Measurements from ENCODE around the gene NUDT4.

The NUDT4 gene

GRCh38 chr12:93415723-93416464, 38.2 kb downstream of the NUDT4 start:
- TF ChIP-seq CTCF (IDR thresholded peaks at IDR 0.05; ENCODE audit: extremely low read depth, insufficient read depth, missing control alignments) = no peak
- no peak for DNase-seq (ENCODE audit: low spot score)
- in situ Hi-C loops (cut with MboI; ENCODE audit: low pct_unique_long_range_greater_than_20kb, low sequenced_read_pairs, unreplicated experiment) = loop anchor here (10.0 kb wide), 1 partner anchor 631 kb away; no protein-coding TSS in a partner anchor

- DNase-seq (ENCODE audit: low spot score) = no peak
- in situ Hi-C loops (cut with MboI; ENCODE audit: low pct_unique_long_range_greater_than_20kb, low sequenced_read_pairs, unreplicated experiment) = loop anchor here (10.0 kb wide), 1 partner anchor 633 kb away; no protein-coding TSS in a partner anchor
- TF ChIP-seq CTCF (IDR thresholded peaks at IDR 0.05; ENCODE audit: extremely low read depth, insufficient read depth, missing control alignments) = no peak
These were observed 40.3 kb downstream of the NUDT4 start for GRCh38 chr12:93417967-93418480.

DNA sequence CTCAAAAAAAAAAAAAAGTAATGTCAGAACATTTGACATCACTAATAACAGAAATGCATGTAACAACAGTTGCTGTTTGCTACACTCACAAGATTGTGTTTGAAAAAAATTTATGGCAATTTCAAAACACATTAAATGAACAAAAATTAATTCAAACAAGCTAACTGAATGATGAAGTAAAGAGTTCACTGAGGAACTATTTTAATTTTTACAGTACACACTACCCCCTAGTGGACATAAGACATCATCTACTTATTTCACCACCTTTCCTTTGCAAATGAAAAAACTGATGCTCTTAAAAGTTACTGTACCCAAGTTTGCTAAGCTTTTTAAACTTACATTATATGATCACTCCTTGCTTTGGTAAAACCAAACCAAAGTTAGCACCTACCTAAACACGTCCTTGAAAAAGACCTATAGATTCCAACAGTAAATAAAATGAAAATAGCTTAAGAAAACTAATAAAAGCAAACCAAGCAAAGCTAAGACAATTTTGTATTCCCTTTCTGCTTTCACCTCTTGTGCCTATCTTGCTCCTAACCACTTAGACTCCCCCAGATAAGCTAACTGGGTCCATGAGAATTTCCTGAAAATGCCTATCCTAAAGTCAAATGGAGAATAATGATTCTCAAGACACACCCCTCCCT, 41.8 kb downstream of the NUDT4 start:
- peak; percentile 20 for DNase-seq (ENCODE audit: low spot score)
- peak; percentile 45 for TF ChIP-seq CTCF (IDR thresholded peaks at IDR 0.05; ENCODE audit: extremely low read depth, insufficient read depth, missing control alignments)
- in situ Hi-C loops (cut with MboI; ENCODE audit: low pct_unique_long_range_greater_than_20kb, low sequenced_read_pairs, unreplicated experiment) = loop anchor here (10.0 kb wide), 1 partner anchor 635 kb away; no protein-coding TSS in a partner anchor

GRCh38 chr12:93422050-93422449, 44.3 kb downstream of the NUDT4 start:
- in situ Hi-C loops (cut with MboI; ENCODE audit: low pct_unique_long_range_greater_than_20kb, low sequenced_read_pairs, unreplicated experiment) = no loop called here
- no peak for DNase-seq (ENCODE audit: low spot score)
- no peak for TF ChIP-seq CTCF (IDR thresholded peaks at IDR 0.05; ENCODE audit: extremely low read depth, insufficient read depth, missing control alignments)

- no peak for TF ChIP-seq CTCF (IDR thresholded peaks at IDR 0.05; ENCODE audit: extremely low read depth, insufficient read depth, missing control alignments)
- in situ Hi-C loops (cut with MboI; ENCODE audit: low pct_unique_long_range_greater_than_20kb, low sequenced_read_pairs, unreplicated experiment) = no loop called here
- no peak for DNase-seq (ENCODE audit: low spot score)
These were observed 48.1 kb downstream of the NUDT4 start for GRCh38 chr12:93425736-93426411.

- TF ChIP-seq CTCF (IDR thresholded peaks at IDR 0.05; ENCODE audit: extremely low read depth, insufficient read depth, missing control alignments) = no peak
- DNase-seq (ENCODE audit: low spot score) = no peak
- in situ Hi-C loops (cut with MboI; ENCODE audit: low pct_unique_long_range_greater_than_20kb, low sequenced_read_pairs, unreplicated experiment) = no loop called here
These were observed 48.7 kb downstream of the NUDT4 start for GRCh38 chr12:93426412-93426805.

Data from GM13977 (cell line).